HG03025 (cell line): ENCODE results near the gene MRPL38.
"Not testable (repeated sequence)": the region's sequence is repeated elsewhere in the genome, so short reads cannot be mapped to it uniquely, and the experiment has no call there.

Experiments
- ATAC-seq: cut with Tn5 transposase; IDR thresholded peaks from one replicate; pipeline ENCODE4 v1.9.1; 2021; ENCODE audit warnings: mild to moderate bottlenecking, moderate library complexity; ENCODE audit not compliant: unreplicated experiment, low FRiP score

MRPL38 gene

DNA sequence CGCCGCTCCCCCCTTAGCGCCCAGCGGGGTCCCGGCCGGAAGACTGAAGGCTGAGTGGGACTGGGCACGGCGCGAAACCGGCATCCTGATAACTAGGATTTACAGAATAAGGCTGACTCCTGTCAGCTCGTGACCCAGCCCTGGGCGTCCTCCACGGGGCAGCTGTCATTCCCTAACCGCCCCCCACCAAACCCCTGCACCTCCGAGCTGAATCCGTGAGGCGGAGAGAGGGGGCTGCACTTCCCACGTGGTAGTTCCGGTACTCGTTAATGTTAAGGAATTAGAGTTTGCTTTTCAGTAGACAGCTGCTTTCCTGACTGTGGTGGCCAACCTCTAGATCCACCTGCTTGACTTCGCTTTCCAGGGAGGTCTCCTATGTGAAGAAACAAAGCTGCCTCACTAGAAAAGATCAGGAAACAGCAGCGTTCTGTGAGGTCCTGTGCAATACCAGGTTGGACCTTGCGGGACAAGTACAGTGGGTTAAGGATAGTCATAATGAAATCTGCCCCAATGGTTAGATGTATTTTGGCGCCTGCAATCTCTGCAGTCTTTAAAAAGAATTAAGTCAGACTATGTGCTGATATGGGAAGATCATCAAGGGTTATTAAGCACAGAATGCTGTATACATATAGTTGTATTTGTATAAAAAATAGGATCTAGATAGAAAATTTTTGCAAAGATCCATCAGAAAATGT lies 48.5 kb downstream of the MRPL38 start:
- ATAC-seq = no peak

DNA sequence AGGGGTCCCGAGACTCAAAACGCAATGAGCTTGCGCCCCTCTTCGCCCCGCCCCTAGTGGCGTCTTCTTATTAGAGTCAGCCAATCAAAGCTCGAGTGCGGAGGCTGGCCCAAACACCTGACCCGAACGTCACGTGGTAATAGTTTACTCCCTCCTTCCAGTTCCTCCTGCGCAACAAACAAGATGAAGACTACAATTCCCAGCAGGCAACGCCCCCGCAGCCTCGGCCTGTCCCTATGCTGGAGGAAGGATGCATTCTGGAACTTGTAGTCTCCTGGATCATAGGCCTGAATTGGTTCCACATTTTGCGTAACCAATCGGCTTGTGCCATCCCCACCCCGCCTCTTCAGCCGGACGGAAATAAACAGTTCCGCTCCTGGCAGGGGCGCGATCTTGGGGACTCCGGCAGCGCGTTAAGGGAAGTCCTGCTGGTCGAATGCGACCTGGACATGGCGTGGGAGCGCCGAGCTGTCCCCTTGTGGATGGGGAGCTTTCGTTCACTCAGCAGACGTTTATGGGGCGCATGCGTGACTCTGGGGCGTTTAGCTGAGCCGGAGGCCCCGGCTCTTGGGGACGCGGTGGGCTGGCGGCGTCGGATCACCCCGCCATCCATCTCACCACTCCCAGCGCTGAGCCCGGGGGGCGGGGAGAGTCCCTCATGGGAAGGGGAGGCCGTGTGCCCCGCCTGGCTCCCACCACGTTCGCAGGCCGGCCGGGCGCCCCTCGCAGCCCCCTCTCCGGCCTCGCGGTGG lies 49.2 kb downstream of the MRPL38 start, which contains the start of gene WBP2:
WBP2 (minus strand) TSS at position 26 of the 752 bp plus-strand sequence. CDS start 38 bp downstream, outside the sequence.
- peak; percentile 82 for ATAC-seq

DNA sequence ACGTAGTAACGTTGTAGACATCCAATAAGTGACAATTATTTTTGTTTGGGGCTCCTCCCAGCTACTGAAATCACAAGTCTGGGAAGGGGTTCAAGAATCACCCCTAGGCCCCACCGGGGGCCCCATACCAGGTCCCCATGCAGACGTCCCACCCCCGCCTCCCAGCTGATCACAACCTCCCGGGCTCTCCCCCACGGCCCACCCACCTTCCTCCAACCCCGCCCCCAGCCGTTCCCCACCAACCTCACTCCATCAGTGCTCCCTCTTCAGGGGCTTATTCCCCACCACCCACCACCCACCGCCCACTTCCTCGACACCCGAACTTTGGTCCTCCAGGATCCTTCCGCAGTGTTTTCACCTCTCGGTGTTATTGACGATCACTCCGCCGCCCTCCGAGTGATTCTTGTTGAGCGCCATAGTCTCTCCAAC lies 49.8 kb downstream of the MRPL38 start:
- no peak for ATAC-seq

DNA sequence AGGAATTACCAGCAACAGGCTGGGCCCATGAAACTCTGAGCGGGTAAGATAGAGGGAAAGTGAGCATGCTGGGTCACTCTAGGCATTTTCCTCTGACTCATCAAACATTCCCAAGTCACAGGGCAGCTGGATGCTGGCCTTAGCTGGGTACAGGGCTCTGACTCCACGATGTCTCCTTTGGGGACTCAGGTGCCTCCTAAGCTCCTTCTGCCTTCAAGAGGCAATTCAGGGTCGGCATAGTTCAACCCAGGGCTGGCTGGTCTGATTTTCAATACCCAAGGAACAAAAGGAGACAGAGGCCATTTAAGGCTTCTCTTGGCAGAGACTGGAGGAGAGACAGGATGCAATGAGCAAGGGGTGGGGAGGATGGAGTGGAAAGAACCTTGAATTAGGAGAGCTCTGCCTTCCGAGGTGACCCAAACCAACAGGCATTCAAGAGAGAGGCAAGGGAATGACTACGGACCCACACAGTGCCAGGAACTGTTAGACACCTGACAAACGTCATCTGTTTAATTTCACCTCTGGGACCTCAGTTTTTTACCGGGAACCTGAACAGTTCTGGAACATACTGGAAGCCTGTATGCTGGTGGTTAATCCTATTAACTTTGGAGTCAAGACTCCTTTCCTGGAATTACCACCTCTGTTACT lies 50.5 kb downstream of the MRPL38 start:
- ATAC-seq = no peak

DNA sequence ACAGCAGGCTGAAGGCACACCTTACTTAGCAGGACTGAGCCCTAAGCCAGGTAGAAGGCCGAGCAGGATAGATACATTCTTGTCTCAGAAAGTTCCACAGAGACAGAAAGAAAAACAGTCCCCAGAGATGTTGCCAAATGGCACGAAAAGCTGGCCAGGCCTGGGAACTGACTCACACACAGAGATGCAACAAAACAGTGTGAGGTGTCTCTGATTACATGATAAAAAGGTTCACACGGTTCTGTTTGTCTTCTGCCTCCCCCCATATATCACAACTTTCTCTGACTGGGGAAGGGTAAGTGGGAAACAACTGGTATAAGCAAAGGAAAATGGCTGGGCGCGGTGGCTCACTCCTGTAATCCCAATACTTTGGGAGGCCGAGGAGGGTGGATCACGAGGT lies 51.3 kb downstream of the MRPL38 start:
- no peak for ATAC-seq

DNA sequence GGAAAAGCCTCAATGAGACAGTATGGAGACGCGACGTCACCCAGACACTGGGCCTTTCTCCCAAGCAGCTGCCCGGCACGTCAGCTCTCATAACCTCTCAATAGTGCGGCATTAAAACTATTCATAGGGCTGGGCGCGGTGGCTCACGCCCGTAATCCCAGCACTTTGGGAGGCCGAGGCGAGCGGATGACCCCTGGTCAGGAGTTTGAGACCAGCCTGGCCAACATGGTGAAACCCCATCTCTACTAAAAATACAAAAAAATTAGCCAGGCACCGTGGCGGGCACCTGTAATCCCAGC lies 53.0 kb downstream of the MRPL38 start:
- not testable (repeated sequence) for ATAC-seq

DNA sequence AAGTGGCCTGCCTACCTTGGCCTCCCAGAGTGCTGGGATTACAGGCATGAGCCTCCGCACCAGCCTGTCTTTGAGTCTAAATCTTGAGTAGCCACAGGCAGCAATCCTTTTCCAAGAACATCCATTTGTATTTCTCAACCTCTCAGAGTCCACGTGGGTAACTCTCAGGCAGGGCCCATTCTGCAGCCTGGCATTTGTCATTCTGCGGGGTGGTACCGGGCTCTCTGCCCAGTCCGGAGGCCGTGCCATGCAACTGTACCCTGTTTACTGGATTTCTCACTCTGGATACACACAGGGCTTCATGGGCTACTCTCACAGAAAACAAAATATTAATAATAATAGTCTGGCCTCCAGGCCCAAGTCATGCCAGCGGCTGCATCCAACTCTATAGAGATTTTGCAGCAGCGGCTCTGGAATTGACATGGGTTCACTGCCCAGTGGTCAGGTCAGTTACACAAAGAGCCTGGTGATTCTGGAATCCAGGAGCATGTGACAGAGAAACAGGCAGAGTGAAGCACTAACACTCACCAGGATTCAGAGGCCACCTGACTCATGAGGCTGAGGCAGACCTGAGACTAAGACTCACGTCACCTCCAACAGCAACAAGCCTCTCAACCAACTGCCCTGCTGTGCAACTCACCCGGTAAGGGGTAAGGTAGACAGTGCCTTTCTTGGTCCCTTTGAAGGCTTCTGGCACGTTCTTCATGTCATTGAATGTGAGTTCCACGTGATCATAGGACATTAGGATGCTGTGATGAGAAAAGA lies 53.6 kb downstream of the MRPL38 start:
- ATAC-seq = no peak

DNA sequence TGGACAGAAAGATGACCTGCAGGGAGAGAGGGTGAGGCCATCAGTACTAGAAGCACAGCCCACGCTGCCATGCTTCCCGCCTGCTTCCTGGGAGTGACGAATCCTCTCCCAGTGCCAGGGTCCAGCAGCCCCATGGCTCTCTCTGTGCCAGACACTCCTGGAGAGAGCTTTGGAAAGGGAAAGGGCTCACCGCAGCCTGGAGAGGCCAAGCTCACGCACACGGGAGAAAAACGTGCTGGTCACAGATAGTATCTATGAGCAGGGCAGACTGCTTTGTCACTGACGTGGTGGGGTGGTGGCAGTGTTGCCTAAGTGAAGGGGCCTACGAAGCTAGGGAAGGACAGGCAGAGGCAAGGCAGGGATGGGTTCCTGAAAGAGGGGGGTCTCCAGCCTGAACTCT lies 55.0 kb downstream of the MRPL38 start:
- ATAC-seq = no peak

DNA sequence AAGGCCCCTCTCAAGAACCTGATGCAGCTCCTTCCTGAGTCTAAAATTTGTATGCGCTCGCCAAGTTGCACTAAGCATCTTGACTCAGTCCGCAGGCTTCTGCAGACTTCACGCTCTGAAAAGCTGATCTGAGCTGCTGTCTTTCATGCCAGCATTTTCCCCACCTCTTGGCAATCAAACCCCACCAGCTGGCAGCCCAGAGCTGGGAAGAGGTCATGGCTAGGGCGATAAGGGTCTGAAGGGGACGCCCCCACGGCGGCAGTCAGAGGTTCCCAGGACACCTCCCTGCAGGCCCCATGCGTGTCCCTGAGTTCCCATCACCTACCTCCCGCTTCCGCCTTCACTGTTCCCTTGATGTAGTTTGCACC lies 55.4 kb downstream of the MRPL38 start:
- no peak for ATAC-seq
